HEK293 (cell line): Measurements from ENCODE around the gene LRRC4C.

Experiments used
- CTCF ChIA-PET: fragments of 350-600 bp; formaldehyde crosslinking; extraction: SDS; loops from one replicate; lab custom pipeline; 2021; ENCODE audit warnings: antibody characterized with exemption; lab: Yijun Ruan, JAX
- POLR2A ChIA-PET: fragments of 300-600 bp; formaldehyde crosslinking; extraction: SDS; loops from one replicate; lab custom pipeline; 2020; ENCODE audit warnings: antibody characterized with exemption, inconsistent platforms; lab: Yijun Ruan, JAX
- H3K27ac ChIP-seq: fragments of 200-500 bp; sonication (Bioruptor generic); 2 replicates; pipeline ENCODE4 v1.5.1; 2014; ENCODE audit warnings: low read depth, low read length, control low read depth, inconsistent platforms; ENCODE audit errors: extremely low read depth
- H3K36me3 ChIP-seq, 2 experiments: fragments of 200-500 bp in 1 of 2; sonication (Bioruptor generic) in 1 of 2; 1 replicate in 1 of 2; 2 replicates in 1 of 2; pipeline ENCODE4 v1.5.1; 2014 to 2017; ENCODE audit warnings: inconsistent platforms in 2 of 2, low read length in 2 of 2; ENCODE audit not compliant: control insufficient read depth in 2 of 2, insufficient read depth in 1 of 2
- H3K4me1 ChIP-seq: fragments of 200-500 bp; sonication (Bioruptor generic); 2 replicates; pipeline ENCODE4 v1.5.1; 2014; ENCODE audit warnings: mild to moderate bottlenecking, low read length, inconsistent platforms; ENCODE audit not compliant: control insufficient read depth, insufficient read depth
- H3K4me3 ChIP-seq: 2 replicates; pipeline ENCODE4 v1.5.1; 2011; ENCODE audit warnings: low read depth, mild to moderate bottlenecking, control low read depth, low read length, moderate library complexity
- H3K9me3 ChIP-seq: fragments of 200-500 bp; sonication (Bioruptor generic); 2 replicates; pipeline ENCODE4 v1.5.1; 2014; ENCODE audit warnings: low read depth, low read length, inconsistent platforms; ENCODE audit not compliant: control insufficient read depth, insufficient read depth
- ELK4 ChIP-seq: IDR thresholded peaks from 2 replicates; pipeline ENCODE4 v1.6.1; 2011; ENCODE audit warnings: mild to moderate bottlenecking, low read depth, low read length, borderline replicate concordance
- GFI1B ChIP-seq: fragments of 450-650 bp; formaldehyde crosslinking; IDR thresholded peaks from 2 replicates; pipeline ENCODE4 v1.5.1; 2016; ENCODE audit warnings: missing biosample characterization, missing genetic modification characterization
- INSM2 ChIP-seq: fragments of 450-650 bp; formaldehyde crosslinking; IDR thresholded peaks from 2 replicates; pipeline ENCODE4 v1.5.1; 2016; ENCODE audit warnings: missing biosample characterization, missing genetic modification characterization
- KLF9 ChIP-seq: fragments of 450-650 bp; formaldehyde crosslinking; IDR thresholded peaks from 2 replicates; pipeline ENCODE4 v1.5.1; 2016; ENCODE audit warnings: missing biosample characterization, missing genetic modification characterization, low read depth
- PRDM6 ChIP-seq: fragments of 450-650 bp; formaldehyde crosslinking; IDR thresholded peaks from 2 replicates; pipeline ENCODE4 v1.5.1; 2017; ENCODE audit warnings: missing biosample characterization, missing genetic modification characterization
- RBAK ChIP-seq: fragments of 450-650 bp; formaldehyde crosslinking; IDR thresholded peaks from 2 replicates; pipeline ENCODE4 v1.5.1; 2016; ENCODE audit warnings: missing biosample characterization, missing genetic modification characterization
- TCF7L2 ChIP-seq: IDR thresholded peaks from 2 replicates; pipeline ENCODE4 v1.6.1; 2011; ENCODE audit warnings: low read depth, mild to moderate bottlenecking, inconsistent platforms, low read length, moderate library complexity, borderline replicate concordance
- TSHZ1 ChIP-seq: fragments of 450-650 bp; formaldehyde crosslinking; IDR thresholded peaks from 2 replicates; pipeline ENCODE4 v1.5.1; 2016; ENCODE audit warnings: missing biosample characterization, missing genetic modification characterization, borderline replicate concordance
- ZBTB49 ChIP-seq: fragments of 450-650 bp; formaldehyde crosslinking; IDR thresholded peaks from 2 replicates; pipeline ENCODE4 v1.5.1; 2016; ENCODE audit warnings: missing biosample characterization, missing genetic modification characterization, low read depth
- ZNF112 ChIP-seq: fragments of 450-650 bp; formaldehyde crosslinking; IDR thresholded peaks from 2 replicates; pipeline ENCODE4 v1.5.0; 2017; ENCODE audit warnings: missing biosample characterization, missing genetic modification characterization
- ZNF133 ChIP-seq: fragments of 450-650 bp; formaldehyde crosslinking; IDR thresholded peaks from 2 replicates; pipeline ENCODE4 v1.5.1; 2016; ENCODE audit warnings: missing biosample characterization, missing genetic modification characterization
- ZNF23 ChIP-seq: fragments of 450-650 bp; formaldehyde crosslinking; IDR thresholded peaks from 2 replicates; pipeline ENCODE4 v1.5.1; 2016; ENCODE audit warnings: missing biosample characterization, missing genetic modification characterization, borderline replicate concordance
- ZNF274 ChIP-seq, 2 experiments: fragments of 200-500 bp in 1 of 2; fragments of 450-650 bp in 1 of 2; sonication (Bioruptor generic) in 1 of 2; formaldehyde crosslinking in 1 of 2; IDR thresholded peaks; 2 replicates each; pipeline versions ENCODE4 v1.5.1 to v1.6.1; 2014 to 2016; ENCODE audit warnings: borderline replicate concordance in 1 of 2, inconsistent platforms in 1 of 2, low read length in 1 of 2, missing biosample characterization in 1 of 2, missing genetic modification characterization in 1 of 2
- ZNF302 ChIP-seq: fragments of 450-650 bp; formaldehyde crosslinking; IDR thresholded peaks from 2 replicates; pipeline ENCODE4 v1.5.1; 2016; ENCODE audit warnings: missing biosample characterization, missing genetic modification characterization, low read depth
- ZNF362 ChIP-seq: fragments of 450-650 bp; formaldehyde crosslinking; IDR thresholded peaks from 2 replicates; pipeline ENCODE4 v1.5.1; 2016; ENCODE audit warnings: missing biosample characterization, missing genetic modification characterization
- ZNF37A ChIP-seq: fragments of 450-650 bp; IDR thresholded peaks from 2 replicates; pipeline ENCODE4 v1.5.1; 2018; ENCODE audit warnings: missing biosample characterization, missing genetic modification characterization
- ZNF48 ChIP-seq: fragments of 450-650 bp; formaldehyde crosslinking; IDR thresholded peaks from 2 replicates; pipeline ENCODE4 v1.5.1; 2016; ENCODE audit warnings: missing biosample characterization, missing genetic modification characterization
- ZNF530 ChIP-seq: fragments of 450-650 bp; formaldehyde crosslinking; IDR thresholded peaks from 2 replicates; pipeline ENCODE4 v1.5.1; 2016; ENCODE audit warnings: low read depth, missing biosample characterization, missing genetic modification characterization
- ZNF558 ChIP-seq: fragments of 450-650 bp; formaldehyde crosslinking; IDR thresholded peaks from 2 replicates; pipeline ENCODE4 v1.5.1; 2016; ENCODE audit warnings: missing biosample characterization, missing genetic modification characterization
- ZNF561 ChIP-seq: fragments of 450-650 bp; IDR thresholded peaks from 2 replicates; pipeline ENCODE4 v1.5.1; 2018; ENCODE audit warnings: missing biosample characterization, missing genetic modification characterization, borderline replicate concordance
- ZNF626 ChIP-seq: fragments of 450-650 bp; sonication (Bioruptor Pico); formaldehyde crosslinking; IDR thresholded peaks from 2 replicates; pipeline ENCODE4 v1.5.1; 2018; ENCODE audit warnings: missing biosample characterization, missing genetic modification characterization, inconsistent platforms
- ZNF654 ChIP-seq: fragments of 450-650 bp; formaldehyde crosslinking; IDR thresholded peaks from 2 replicates; pipeline ENCODE4 v1.5.1; 2016; ENCODE audit warnings: low read depth, missing biosample characterization, missing genetic modification characterization
- ZNF664 ChIP-seq: fragments of 450-650 bp; formaldehyde crosslinking; IDR thresholded peaks from 2 replicates; pipeline ENCODE4 v1.5.1; 2016; ENCODE audit warnings: missing biosample characterization, missing genetic modification characterization
- ZNF701 ChIP-seq: fragments of 450-650 bp; formaldehyde crosslinking; IDR thresholded peaks from 2 replicates; pipeline ENCODE4 v1.5.1; 2016; ENCODE audit warnings: missing biosample characterization, missing genetic modification characterization
- ZSCAN23 ChIP-seq: fragments of 450-650 bp; formaldehyde crosslinking; IDR thresholded peaks from 2 replicates; pipeline ENCODE4 v1.5.1; 2016; ENCODE audit warnings: missing biosample characterization, missing genetic modification characterization

The LRRC4C gene

GRCh38 chr11:41134971-41135370, 324.5 kb downstream of the LRRC4C start:
- CTCF ChIA-PET, result no interaction called here
- Histone ChIP-seq H3K9me3 (no peaks in the 10 kb centered on the region), H3K36me3 (no peaks in the 10 kb centered on the region)
- POLR2A ChIA-PET, result no interaction called here
- no peak for TF ChIP-seq ELK4
- TF ChIP-seq ZNF530 (tag by site-specific recombination), result no peak
- no peak for TF ChIP-seq ZSCAN23 (tag by site-specific recombination)
- TF ChIP-seq ZNF561, result no peak
- no peak for TF ChIP-seq ZBTB49 (tag by site-specific recombination)
- no peak for TF ChIP-seq ZNF701 (tag by site-specific recombination)
- TF ChIP-seq ZNF112 (tag by site-specific recombination), result no peak
- TF ChIP-seq ZNF302, result no peak
- no peak for TF ChIP-seq ZNF48 (tag by site-specific recombination)
- no peak for TF ChIP-seq ZNF133
- TF ChIP-seq ZNF654 (tag by site-specific recombination), result no peak
- no peak for TF ChIP-seq ZNF37A
- no peak for TF ChIP-seq RBAK
- TF ChIP-seq ZNF626 (tag by site-specific recombination), result no peak
- no peak for TF ChIP-seq PRDM6 (tag by site-specific recombination)
- TF ChIP-seq, all 188 proteins: peak for 0
- no peaks in the 10 kb centered on the region for H3K4me1 ChIP-seq
- no peak overlapping the region for H3K27ac ChIP-seq
- no peak overlapping the region for H3K4me3 ChIP-seq

- Histone ChIP-seq H3K27ac (no peak overlapping the region), H3K9me3 (no peaks in the 10 kb centered on the region), H3K4me1 (no peaks in the 10 kb centered on the region), H3K4me3 (no peak overlapping the region), H3K36me3 (no peaks in the 10 kb centered on the region)
- ChIA-PET POLR2A (no interaction called here), CTCF (no interaction called here)
- TF ChIP-seq ZNF654 (tag by site-specific recombination) (no peak), ZNF274 (IDR thresholded peaks at IDR 0.05; ENCODE audit: low read length) (no peak), ZNF274 (tag by site-specific recombination; IDR thresholded peaks at IDR 0.05; ENCODE audit: borderline replicate concordance) (no peak), KLF9 (tag by site-specific recombination) (no peak), GFI1B (tag by site-specific recombination) (no peak), ZNF23 (no peak), TCF7L2 (no peak), INSM2 (tag by site-specific recombination) (no peak), ZNF362 (tag by site-specific recombination) (no peak), ZNF558 (tag by site-specific recombination) (no peak), TSHZ1 (tag by site-specific recombination) (no peak), ZNF664 (tag by site-specific recombination) (no peak)
These were observed 326.4 kb downstream of the LRRC4C start for GRCh38 chr11:41133023-41133422.
